Brain microvascular endothelial cell (primary cell): ENCODE results near the gene OPRM1.

Experiments used
- DNase-seq: peaks from one replicate; pipeline ENCODE4 v3.0.0-alpha.2; 2020
- H3K27ac ChIP-seq: fragments of 250-450 bp; sonication (Bioruptor Pico); 2 replicates; pipeline ENCODE4 v1.5.1; 2020; ENCODE audit warnings: mild to moderate bottlenecking, moderate library complexity
- H3K27me3 ChIP-seq: fragments of 250-450 bp; sonication (Bioruptor Pico); replicated peaks from 2 replicates; pipeline ENCODE4 v1.5.1; 2020; ENCODE audit warnings: mild to moderate bottlenecking
- H3K36me3 ChIP-seq: fragments of 250-450 bp; sonication (Bioruptor Pico); replicated peaks from 2 replicates; pipeline ENCODE4 v1.5.1; 2020; ENCODE audit warnings: mild to moderate bottlenecking
- H3K4me3 ChIP-seq: 2 replicates; pipeline ENCODE4 v1.5.1; 2011; ENCODE audit warnings: low read depth, mild to moderate bottlenecking, control low read depth, low read length, moderate library complexity
- CTCF ChIP-seq: IDR thresholded peaks from 2 replicates; pipeline ENCODE4 v1.5.1; 2011; ENCODE audit warnings: low read depth, mild to moderate bottlenecking, moderate library complexity, low read length, control low read depth, inconsistent platforms; ENCODE audit errors: missing control alignments
- in situ Hi-C: cut with HindIII; loops from 2 replicates; pipeline ENCODE4 v1.10.0; 2017; ENCODE audit warnings: low sequenced_read_pairs, low pct_ligation_motif_present

The OPRM1 gene

GRCh38 chr6:154230910-154231595, 192.0 kb downstream of the OPRM1 start:
- TF ChIP-seq CTCF: no peak
- in situ Hi-C loops: no loop called here
- Histone ChIP-seq H3K36me3 (no peaks in the 10 kb centered on the region), H3K27ac (no peak overlapping the region), H3K27me3 (no peaks in the 10 kb centered on the region), H3K4me3 (no peak overlapping the region)
- DNase-seq: no peak

- Histone ChIP-seq H3K27ac (no peak overlapping the region), H3K4me3 (no peak overlapping the region), H3K27me3 (no peaks in the 10 kb centered on the region), H3K36me3 (no peaks in the 10 kb centered on the region)
- DNase-seq: peak; percentile 38
- in situ Hi-C loops: no loop called here
- no peak for TF ChIP-seq CTCF
Observed at GRCh38 chr6:154232013-154232910, 193.2 kb downstream of the OPRM1 start.

GRCh38 chr6:154233383-154233782, 194.3 kb downstream of the OPRM1 start:
- DNase-seq: no peak
- Histone ChIP-seq H3K27ac (no peak overlapping the region), H3K4me3 (no peak overlapping the region), H3K27me3 (no peaks in the 10 kb centered on the region), H3K36me3 (no peaks in the 10 kb centered on the region)
- in situ Hi-C loops: no loop called here
- no peak for TF ChIP-seq CTCF

GRCh38 chr6:154234019-154234772, 195.2 kb downstream of the OPRM1 start:
- DNase-seq: no peak
- H3K4me3 ChIP-seq: no peak overlapping the region
- H3K36me3 ChIP-seq: no peaks in the 10 kb centered on the region
- no peak for TF ChIP-seq CTCF
- in situ Hi-C loops: no loop called here
- no peaks in the 10 kb centered on the region for H3K27me3 ChIP-seq
- no peak overlapping the region for H3K27ac ChIP-seq

- no peak overlapping the region for H3K27ac ChIP-seq
- H3K27me3 ChIP-seq: no peaks in the 10 kb centered on the region
- no peaks in the 10 kb centered on the region for H3K36me3 ChIP-seq
- H3K4me3 ChIP-seq: no peak overlapping the region
- no peak for TF ChIP-seq CTCF
- in situ Hi-C loops: no loop called here
- no peak for DNase-seq
Observed at GRCh38 chr6:154236646-154237301, 197.7 kb downstream of the OPRM1 start.
